Posterior cingulate gyrus (tissue), 11 donors: ENCODE data around the gene ELMOD3.
"Not testable (repeated sequence)": the region's sequence is repeated elsewhere in the genome, so short reads cannot be mapped to it uniquely, and the experiment has no call there.

Experiments used
- DNase-seq, 10 donors: peaks; one replicate each; pipeline versions ENCODE4 v3.0.0 to v3.0.0-alpha.2; 2020 to 2021; ENCODE audit warnings: mixed read lengths in 3 of 10
- intact Hi-C: fragments of 100-400 bp; cut with DNase I; formaldehyde crosslinking; loops from one replicate; pipeline ENCODE4 v1.15.1; 2023

ELMOD3 gene

GRCh38 chr2:85436836-85437487, 82.4 kb downstream of the ELMOD3 start:
- intact Hi-C loops, result loop anchor here (2.0 kb wide), 1 partner anchor 102 kb away; the partner anchor contains the start of gene MAT2A
- DNase-seq, result peak in 2 of 10 donors; percentile 29 to 32

- DNase-seq, result peak; percentile 76 to 98 (median 88)
- intact Hi-C loops, result loop anchor here (2.0 kb wide), 1 partner anchor 101 kb away; the partner anchor contains the start of gene MAT2A
Observed at GRCh38 chr2:85437488-85438200, 83.1 kb downstream of the ELMOD3 start.

- DNase-seq, result peak in 2 of 10 donors; percentile 47 to 90
- intact Hi-C loops, result no loop called here
Observed at GRCh38 chr2:85438201-85439024, 83.8 kb downstream of the ELMOD3 start.

- intact Hi-C loops, result no loop called here
- no peak for DNase-seq
Observed at GRCh38 chr2:85439025-85439472, 84.5 kb downstream of the ELMOD3 start.

GRCh38 chr2:85439569-85439968, 85.0 kb downstream of the ELMOD3 start:
- DNase-seq, intact Hi-C loops: not testable (repeated sequence)

- no peak for DNase-seq
- intact Hi-C loops, result no loop called here
Observed at GRCh38 chr2:85439986-85440385, 85.4 kb downstream of the ELMOD3 start.

GRCh38 chr2:85440729-85441128, 86.2 kb downstream of the ELMOD3 start:
- intact Hi-C loops, result no loop called here
- DNase-seq, result no peak
